A549 (cell line): ENCODE measurements around the gene TRIM69. TPM values are rescaled to one million over a fixed set of nuclear protein-coding genes. Genes with fewer than 3 reads are reported as not detected.
"Not testable (repeated sequence)": the region's sequence is repeated elsewhere in the genome, so short reads cannot be mapped to it uniquely, and the experiment has no call there.

Source experiments
- ATAC-seq, 2 experiments: fragments of 200-7000 bp in 1 of 2; fragments of >200 bp in 1 of 2; cut with Nextera tagmentation in 1 of 2; cut with Tn5 transposase in 1 of 2; 3 replicates each; pipeline versions ENCODE4 v1.8.0 to v1.9.1; 2018 to 2020; ENCODE audit warnings: mild to moderate bottlenecking in 1 of 2, moderate library complexity in 1 of 2
- CTCF ChIA-PET: fragments of 300-600 bp; sonication (Branson Sonifier 250); formaldehyde crosslinking; extraction: SDS; loops from one replicate; lab custom pipeline; 2021; ENCODE audit warnings: antibody characterized with exemption, inconsistent platforms; lab: Yijun Ruan, JAX
- POLR2A ChIA-PET: fragments of 350-600 bp; formaldehyde crosslinking; extraction: SDS; loops from one replicate; lab custom pipeline; 2021; ENCODE audit warnings: antibody characterized with exemption, inconsistent platforms; lab: Yijun Ruan, JAX
- DNase-seq, 2 experiments: peaks; one replicate each; pipeline versions ENCODE4 v3.0.0 to v3.0.0-alpha.2; 2011 to 2016; ENCODE audit warnings: low read depth in 1 of 2, low spot score in 1 of 2
- FAIRE-seq: peaks from 2 replicates; lab custom pipeline; 2011; peaks lifted over from hg19 to GRCh38; lab: Jason Lieb, UNC
- H3K27ac ChIP-seq, 2 experiments: fragments of >200 bp; sonication (Bioruptor Twin); formaldehyde crosslinking; 3 replicates each; pipeline ENCODE4 v1.5.1; 2016 to 2017
- H3K4me1 ChIP-seq: fragments of >200 bp; sonication (Bioruptor Twin); formaldehyde crosslinking; 3 replicates; pipeline ENCODE4 v1.6.1; 2016
- H3K4me2 ChIP-seq: fragments of >200 bp; sonication (Bioruptor Twin); formaldehyde crosslinking; 3 replicates; pipeline ENCODE4 v1.6.1; 2016
- H3K4me3 ChIP-seq: fragments of >200 bp; sonication (Bioruptor Twin); formaldehyde crosslinking; 3 replicates; pipeline ENCODE4 v1.5.1; 2016
- H3K9me3 ChIP-seq: fragments of >200 bp; sonication (Bioruptor Twin); formaldehyde crosslinking; 3 replicates; pipeline ENCODE4 v1.6.1; 2016
- CBX2 ChIP-seq: fragments of 200-600 bp; sonication (generic); IDR thresholded peaks from 2 replicates; pipeline ENCODE4 v1.6.1; 2016; ENCODE audit warnings: low read depth, mild to moderate bottlenecking, borderline replicate concordance
- EP300 ChIP-seq, 2 experiments: fragments of >200 bp; sonication (Bioruptor Twin); formaldehyde crosslinking; IDR thresholded peaks; 2 replicates in 1 of 2; 3 replicates in 1 of 2; pipeline ENCODE4 v1.6.1; 2016 to 2017
- ESRRA ChIP-seq: fragments of 150-350 bp; IDR thresholded peaks from 2 replicates; pipeline ENCODE4 v1.6.1; 2014; ENCODE audit warnings: mild to moderate bottlenecking, low read length, borderline replicate concordance
- FOSB ChIP-seq: fragments of 250-450 bp; sonication (Bioruptor Pico); IDR thresholded peaks from 2 replicates; pipeline ENCODE4 v1.5.0; 2020; ENCODE audit warnings: mild to moderate bottlenecking, moderate library complexity
- FOSL2 ChIP-seq, 2 experiments: fragments of 450-650 bp in 1 of 2; fragments of >200 bp in 1 of 2; sonication (Bioruptor Twin) in 1 of 2; formaldehyde crosslinking; IDR thresholded peaks; 2 replicates each; pipeline versions ENCODE4 v1.5.0 to v1.6.1; 2016 to 2020; ENCODE audit warnings: mild to moderate bottlenecking in 1 of 2, moderate library complexity in 1 of 2
- GATA3 ChIP-seq: IDR thresholded peaks from 2 replicates; pipeline ENCODE4 v1.6.1; 2012; ENCODE audit warnings: borderline replicate concordance
- HEYL ChIP-seq: fragments of 250-450 bp; sonication (Bioruptor Pico); IDR thresholded peaks from 2 replicates; pipeline ENCODE4 v1.8.0; 2021; ENCODE audit warnings: mild to moderate bottlenecking, moderate library complexity
- HOXA7 ChIP-seq: fragments of 250-450 bp; sonication (Bioruptor Pico); IDR thresholded peaks from 2 replicates; pipeline ENCODE4 v1.5.0; 2020; ENCODE audit warnings: mild to moderate bottlenecking, moderate library complexity
- HOXB13 ChIP-seq: fragments of 250-450 bp; sonication (Bioruptor Pico); IDR thresholded peaks from 2 replicates; pipeline ENCODE4 v1.5.0; 2020; ENCODE audit warnings: low read depth, mild to moderate bottlenecking, moderate library complexity
- JUNB ChIP-seq: fragments of >200 bp; sonication (Bioruptor Twin); formaldehyde crosslinking; IDR thresholded peaks from 2 replicates; pipeline ENCODE4 v1.6.1; 2016
- KDM1A ChIP-seq: fragments of 200-600 bp; sonication (generic); IDR thresholded peaks from 2 replicates; pipeline ENCODE4 v1.6.1; 2016; ENCODE audit warnings: low read depth, mild to moderate bottlenecking
- MAFK ChIP-seq: fragments of 450-650 bp; IDR thresholded peaks from 2 replicates; pipeline ENCODE4 v1.6.1; 2014; ENCODE audit not compliant: partially characterized antibody
- MYC ChIP-seq: IDR thresholded peaks from 2 replicates; pipeline ENCODE4 v1.6.1; 2012; ENCODE audit warnings: mild to moderate bottlenecking, inconsistent platforms, low read length, improper control_type of control experiment, borderline replicate concordance
- NFE2L2 ChIP-seq: fragments of 150-350 bp; conservative IDR thresholded peaks from 2 replicates; pipeline ENCODE4 v1.6.1; 2014; ENCODE audit warnings: low read length
- PHF8 ChIP-seq: fragments of 200-600 bp; sonication (generic); IDR thresholded peaks from 2 replicates; pipeline ENCODE4 v1.6.1; 2016; ENCODE audit warnings: low read depth, mild to moderate bottlenecking, antibody characterized with exemption, moderate library complexity, borderline replicate concordance
- RARB ChIP-seq: fragments of 250-450 bp; sonication (Bioruptor Pico); IDR thresholded peaks from 2 replicates; pipeline ENCODE4 v1.8.0; 2021; ENCODE audit warnings: mild to moderate bottlenecking, moderate library complexity
- RFX5 ChIP-seq: fragments of 450-650 bp; IDR thresholded peaks from 2 replicates; pipeline ENCODE4 v1.7.1; 2014; ENCODE audit warnings: antibody characterized with exemption, mild to moderate bottlenecking, moderate library complexity
- RNF2 ChIP-seq: fragments of 200-600 bp; sonication (generic); IDR thresholded peaks from 2 replicates; pipeline ENCODE4 v1.6.1; 2016; ENCODE audit warnings: low read depth, mild to moderate bottlenecking, antibody characterized with exemption, moderate library complexity, borderline replicate concordance
- SREBF2 ChIP-seq: fragments of 450-650 bp; IDR thresholded peaks from 2 replicates; pipeline ENCODE4 v1.6.1; 2014; ENCODE audit warnings: mild to moderate bottlenecking, moderate library complexity
- ZFP36 ChIP-seq: fragments of 450-650 bp; IDR thresholded peaks from 2 replicates; pipeline ENCODE4 v1.6.1; 2014; ENCODE audit warnings: borderline replicate concordance; ENCODE audit not compliant: partially characterized antibody
- ZNF302 ChIP-seq: fragments of 250-450 bp; sonication (Bioruptor Pico); IDR thresholded peaks from 2 replicates; pipeline ENCODE4 v1.9.0; 2021; ENCODE audit warnings: inconsistent platforms, mild to moderate bottlenecking, moderate library complexity
- WGBS: methylation state at CpG from one replicate; pipeline ENCODE4 v1.1.6; 2017; ENCODE audit errors: missing lambda C conversion rate; 5-methylcytosine and 5-hydroxymethylcytosine counted together
- polyA plus RNA-seq, 4 experiments: library from polyadenylated mRNA; depleted of rRNA in 3 of 4; stranded (reverse); fragments of >200 nt; fragmentation: RNase III in 1 of 4; extraction: RNeasy Plus Mini Kit Qiagen cat#74134 plus additional on column Dnase treatment in 1 of 4; gene quantifications; 2 replicates in 3 of 4; 3 replicates in 1 of 4; pipeline ENCODE4 v1.2.3, GENCODE V29; 2011 to 2017
- TF ChIP-seq, protein P1 (sequence below): fragments of 150-350 bp; IDR thresholded peaks from 2 replicates; pipeline ENCODE4 v1.6.1; 2014; ENCODE audit warnings: low read depth, mild to moderate bottlenecking, low read length
- TF ChIP-seq, protein P2 (sequence below): fragments of 450-650 bp; IDR thresholded peaks from 2 replicates; pipeline ENCODE4 v1.6.1; 2014; ENCODE audit warnings: antibody characterized with exemption
- TF ChIP-seq, protein P3 (sequence below): fragments of >200 bp; sonication (Bioruptor Twin); formaldehyde crosslinking; IDR thresholded peaks from 3 replicates; pipeline ENCODE4 v1.5.1; 2016
- TF ChIP-seq, protein P4 (sequence below): IDR thresholded peaks from 2 replicates; pipeline ENCODE4 v1.6.1; 2012
- TF ChIP-seq, protein P5 (sequence below): fragments of 250-450 bp; sonication (Bioruptor Pico); IDR thresholded peaks from 2 replicates; pipeline ENCODE4 v1.5.0; 2021; ENCODE audit warnings: mild to moderate bottlenecking, moderate library complexity, borderline replicate concordance

TRIM69 gene
- polyA plus RNA-seq, 2 of the 4 experiments (the other 2 are of a cell fraction): 9.0 to 10.4 TPM

DNA sequence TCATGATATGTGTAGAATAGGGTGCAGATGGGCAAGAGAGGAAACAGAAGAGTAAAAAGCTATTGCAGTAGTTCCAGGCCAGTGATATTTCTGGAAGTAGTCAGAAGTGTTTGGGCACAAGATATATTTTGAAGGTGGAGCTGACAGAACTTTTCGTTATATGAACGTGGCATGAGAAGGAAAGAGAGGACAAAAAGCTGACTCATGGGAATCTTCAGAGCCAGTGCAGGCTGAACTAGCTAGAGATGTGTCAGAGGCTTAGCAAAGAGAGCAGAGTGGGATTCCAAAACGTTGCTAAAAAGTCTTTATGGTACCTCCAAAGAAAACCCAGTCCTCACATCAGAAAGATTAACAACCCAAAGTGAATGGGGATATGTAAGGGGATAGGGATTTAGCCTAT, 28.7 kb downstream of the TRIM69 start:
- H3K4me3 ChIP-seq: no peak overlapping the region
- WGBS: 8% methylated on average over 3 of the region's 3 CpGs
- ATAC-seq: no peak
- ChIA-PET POLR2A (no interaction called here), CTCF (no interaction called here)
- no peak for DNase-seq
- FAIRE-seq: no peak
- no peak overlapping the region for H3K4me2 ChIP-seq
- no peak overlapping the region for H3K27ac ChIP-seq
- no peaks in the 10 kb centered on the region for H3K4me1 ChIP-seq
- TF ChIP-seq, protein P1, sequence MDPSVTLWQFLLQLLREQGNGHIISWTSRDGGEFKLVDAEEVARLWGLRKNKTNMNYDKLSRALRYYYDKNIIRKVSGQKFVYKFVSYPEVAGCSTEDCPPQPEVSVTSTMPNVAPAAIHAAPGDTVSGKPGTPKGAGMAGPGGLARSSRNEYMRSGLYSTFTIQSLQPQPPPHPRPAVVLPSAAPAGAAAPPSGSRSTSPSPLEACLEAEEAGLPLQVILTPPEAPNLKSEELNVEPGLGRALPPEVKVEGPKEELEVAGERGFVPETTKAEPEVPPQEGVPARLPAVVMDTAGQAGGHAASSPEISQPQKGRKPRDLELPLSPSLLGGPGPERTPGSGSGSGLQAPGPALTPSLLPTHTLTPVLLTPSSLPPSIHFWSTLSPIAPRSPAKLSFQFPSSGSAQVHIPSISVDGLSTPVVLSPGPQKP: no peak
- no peak for TF ChIP-seq SREBF2
- no peak for TF ChIP-seq RARB (CRISPR knock-in tag)
- no peak for TF ChIP-seq FOSB (CRISPR knock-in tag)
- TF ChIP-seq KDM1A: no peak
- TF ChIP-seq, protein P2, sequence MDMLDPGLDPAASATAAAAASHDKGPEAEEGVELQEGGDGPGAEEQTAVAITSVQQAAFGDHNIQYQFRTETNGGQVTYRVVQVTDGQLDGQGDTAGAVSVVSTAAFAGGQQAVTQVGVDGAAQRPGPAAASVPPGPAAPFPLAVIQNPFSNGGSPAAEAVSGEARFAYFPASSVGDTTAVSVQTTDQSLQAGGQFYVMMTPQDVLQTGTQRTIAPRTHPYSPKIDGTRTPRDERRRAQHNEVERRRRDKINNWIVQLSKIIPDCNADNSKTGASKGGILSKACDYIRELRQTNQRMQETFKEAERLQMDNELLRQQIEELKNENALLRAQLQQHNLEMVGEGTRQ: no peak
- TF ChIP-seq ZNF302: no peak
- no peak for TF ChIP-seq ESRRA
- no peak for TF ChIP-seq HOXB13 (CRISPR knock-in tag)
- TF ChIP-seq, protein P3, sequence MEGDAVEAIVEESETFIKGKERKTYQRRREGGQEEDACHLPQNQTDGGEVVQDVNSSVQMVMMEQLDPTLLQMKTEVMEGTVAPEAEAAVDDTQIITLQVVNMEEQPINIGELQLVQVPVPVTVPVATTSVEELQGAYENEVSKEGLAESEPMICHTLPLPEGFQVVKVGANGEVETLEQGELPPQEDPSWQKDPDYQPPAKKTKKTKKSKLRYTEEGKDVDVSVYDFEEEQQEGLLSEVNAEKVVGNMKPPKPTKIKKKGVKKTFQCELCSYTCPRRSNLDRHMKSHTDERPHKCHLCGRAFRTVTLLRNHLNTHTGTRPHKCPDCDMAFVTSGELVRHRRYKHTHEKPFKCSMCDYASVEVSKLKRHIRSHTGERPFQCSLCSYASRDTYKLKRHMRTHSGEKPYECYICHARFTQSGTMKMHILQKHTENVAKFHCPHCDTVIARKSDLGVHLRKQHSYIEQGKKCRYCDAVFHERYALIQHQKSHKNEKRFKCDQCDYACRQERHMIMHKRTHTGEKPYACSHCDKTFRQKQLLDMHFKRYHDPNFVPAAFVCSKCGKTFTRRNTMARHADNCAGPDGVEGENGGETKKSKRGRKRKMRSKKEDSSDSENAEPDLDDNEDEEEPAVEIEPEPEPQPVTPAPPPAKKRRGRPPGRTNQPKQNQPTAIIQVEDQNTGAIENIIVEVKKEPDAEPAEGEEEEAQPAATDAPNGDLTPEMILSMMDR: no peak
- no peaks in the 10 kb centered on the region for H3K9me3 ChIP-seq

DNA sequence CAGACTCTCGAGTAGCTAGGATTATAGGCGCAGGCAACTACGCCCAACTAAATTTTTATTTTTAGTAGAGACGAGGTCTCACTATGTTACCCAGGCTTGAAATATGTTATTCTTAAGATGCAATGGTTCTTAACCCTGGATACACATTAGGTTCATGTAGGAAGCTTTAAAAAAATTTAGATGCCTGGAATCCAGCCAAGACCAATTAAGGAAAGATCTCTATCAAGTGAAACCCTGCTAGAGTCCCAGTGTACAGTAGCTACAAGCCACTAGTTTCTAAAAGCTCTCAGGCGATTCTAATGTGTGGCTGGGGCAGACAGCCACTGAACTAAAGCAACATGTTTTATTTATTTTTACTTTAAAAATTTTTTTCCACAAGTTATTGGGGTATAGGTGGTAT, 33.2 kb downstream of the TRIM69 start:
- no peak for DNase-seq
- TF ChIP-seq HOXA7 (CRISPR knock-in tag): no peak
- no peak for TF ChIP-seq JUNB
- TF ChIP-seq, protein P4, sequence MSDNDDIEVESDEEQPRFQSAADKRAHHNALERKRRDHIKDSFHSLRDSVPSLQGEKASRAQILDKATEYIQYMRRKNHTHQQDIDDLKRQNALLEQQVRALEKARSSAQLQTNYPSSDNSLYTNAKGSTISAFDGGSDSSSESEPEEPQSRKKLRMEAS: no peak
- no peak for TF ChIP-seq KDM1A
- no peak for TF ChIP-seq NFE2L2
- TF ChIP-seq, protein P5, sequence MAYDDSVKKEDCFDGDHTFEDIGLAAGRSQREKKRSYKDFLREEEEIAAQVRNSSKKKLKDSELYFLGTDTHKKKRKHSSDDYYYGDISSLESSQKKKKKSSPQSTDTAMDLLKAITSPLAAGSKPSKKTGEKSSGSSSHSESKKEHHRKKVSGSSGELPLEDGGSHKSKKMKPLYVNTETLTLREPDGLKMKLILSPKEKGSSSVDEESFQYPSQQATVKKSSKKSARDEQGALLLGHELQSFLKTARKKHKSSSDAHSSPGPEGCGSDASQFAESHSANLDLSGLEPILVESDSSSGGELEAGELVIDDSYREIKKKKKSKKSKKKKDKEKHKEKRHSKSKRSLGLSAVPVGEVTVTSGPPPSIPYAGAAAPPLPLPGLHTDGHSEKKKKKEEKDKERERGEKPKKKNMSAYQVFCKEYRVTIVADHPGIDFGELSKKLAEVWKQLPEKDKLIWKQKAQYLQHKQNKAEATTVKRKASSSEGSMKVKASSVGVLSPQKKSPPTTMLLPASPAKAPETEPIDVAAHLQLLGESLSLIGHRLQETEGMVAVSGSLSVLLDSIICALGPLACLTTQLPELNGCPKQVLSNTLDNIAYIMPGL (CRISPR knock-in tag): no peak
- no peak for TF ChIP-seq PHF8
- TF ChIP-seq GATA3: no peak
- no peak for TF ChIP-seq ZFP36
- no peak for TF ChIP-seq RNF2
- no peak for TF ChIP-seq RFX5
- TF ChIP-seq FOSL2 (IDR thresholded peaks at IDR 0.05): no peak
- TF ChIP-seq FOSL2 (CRISPR knock-in tag; IDR thresholded peaks at IDR 0.05): no peak
- TF ChIP-seq HOXB13 (CRISPR knock-in tag): no peak
- no peak for TF ChIP-seq EP300 (IDR thresholded peaks at IDR 0.05)
- no peak for TF ChIP-seq HEYL (CRISPR knock-in tag)
- no peak for TF ChIP-seq MAFK
- TF ChIP-seq MYC: no peak
- no peak for TF ChIP-seq CBX2
- 40% methylated on average over 5 of the region's 5 CpGs for WGBS
- Histone ChIP-seq H3K9me3 (no peaks in the 10 kb centered on the region), H3K27ac (no peak overlapping the region), H3K4me3 (no peak overlapping the region), H3K4me2 (no peak overlapping the region), H3K4me1 (no peaks in the 10 kb centered on the region)
- no peak for FAIRE-seq
- no peak for ATAC-seq
- ChIA-PET CTCF (interaction anchor here (0.9 to 1.4 kb wide), 2 partner anchors 83 to 106 kb away, joined by 3 read pairs; partner anchors contain the start of gene SPG11), POLR2A (no interaction called here)

DNA sequence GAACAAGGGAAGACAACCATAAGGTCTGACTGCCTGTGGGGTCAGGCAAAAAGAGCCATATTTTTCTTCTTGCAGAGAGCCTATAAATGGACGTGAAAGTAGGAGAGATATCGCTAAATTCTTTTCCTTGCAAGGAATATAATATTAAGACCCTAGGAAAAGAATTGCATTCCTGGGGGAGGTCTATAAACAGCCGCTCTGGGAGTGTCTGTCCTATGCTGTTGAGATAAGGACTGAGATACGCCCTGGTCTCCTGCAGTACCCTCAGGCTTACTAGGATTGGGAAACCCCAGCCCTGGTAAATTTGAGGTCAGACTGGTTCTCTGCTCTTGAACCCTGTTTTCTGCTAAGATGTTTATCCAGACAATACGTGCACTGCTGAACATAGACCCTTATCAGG, 34.4 kb downstream of the TRIM69 start:
- CTCF ChIA-PET, FAIRE-seq: not testable (repeated sequence)
- WGBS: 39% methylated on average over 5 of the region's 5 CpGs

More for the DNA sequence above, 34.4 kb downstream of the TRIM69 start:
- H3K4me2 ChIP-seq, H3K4me1 ChIP-seq, DNase-seq, H3K9me3 ChIP-seq, ATAC-seq, POLR2A ChIA-PET, H3K27ac ChIP-seq, H3K4me3 ChIP-seq: not testable (repeated sequence)
